NT2/D1 (cell line): ENCODE data around the gene PARK7.

Experiments
- YY1 ChIP-seq: IDR thresholded peaks from 2 replicates; pipeline ENCODE4 v1.6.1; 2011; ENCODE audit not compliant: insufficient read length, insufficient read depth
- ZNF274 ChIP-seq: IDR thresholded peaks from 2 replicates; pipeline ENCODE4 v1.6.1; 2011; ENCODE audit warnings: mild to moderate bottlenecking, low read depth, low read length

GRCh38 chr1:8006037-8006963 is 44.8 kb downstream of the PARK7 start:
- TF ChIP-seq ZNF274, result no peak
- TF ChIP-seq YY1, result no peak
